CD4-positive, alpha-beta T cell treated with Interferon alpha-2 for 1 hour (primary cell): ENCODE data around the gene MSX2.

Experiments used
- DNase-seq, 2 donors: peaks; one replicate each; pipeline ENCODE4 v3.0.0-alpha.2; 2020 to 2022

MSX2 gene

DNA sequence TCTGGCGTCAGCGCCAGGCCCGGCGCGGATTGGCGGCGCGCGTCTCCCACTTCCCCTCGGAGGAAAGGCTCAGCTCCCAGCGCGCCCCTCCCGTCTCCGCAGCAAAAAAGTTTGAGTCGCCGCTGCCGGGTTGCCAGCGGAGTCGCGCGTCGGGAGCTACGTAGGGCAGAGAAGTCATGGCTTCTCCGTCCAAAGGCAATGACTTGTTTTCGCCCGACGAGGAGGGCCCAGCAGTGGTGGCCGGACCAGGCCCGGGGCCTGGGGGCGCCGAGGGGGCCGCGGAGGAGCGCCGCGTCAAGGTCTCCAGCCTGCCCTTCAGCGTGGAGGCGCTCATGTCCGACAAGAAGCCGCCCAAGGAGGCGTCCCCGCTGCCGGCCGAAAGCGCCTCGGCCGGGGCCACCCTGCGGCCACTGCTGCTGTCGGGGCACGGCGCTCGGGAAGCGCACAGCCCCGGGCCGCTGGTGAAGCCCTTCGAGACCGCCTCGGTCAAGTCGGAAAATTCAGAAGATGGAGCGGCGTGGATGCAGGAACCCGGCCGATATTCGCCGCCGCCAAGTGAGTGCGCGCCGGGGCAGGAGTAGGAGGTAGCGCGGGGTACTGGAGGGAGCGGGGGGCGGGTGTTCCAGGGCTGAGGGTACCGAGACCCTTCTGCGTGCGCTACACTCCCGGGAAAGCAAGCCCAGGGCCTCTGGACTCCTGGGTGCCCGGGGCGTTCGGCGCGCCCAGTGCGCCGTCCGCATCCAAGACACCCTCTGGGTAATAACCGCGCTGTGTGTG, at the start of gene MSX2:
Gene MSX2 (plus strand): TSS at position 99 of the 777 bp plus-strand sequence. CDS start 78 bp downstream, at position 177.
- DNase-seq: peak in 1 of 2 donors; percentile 30

DNA sequence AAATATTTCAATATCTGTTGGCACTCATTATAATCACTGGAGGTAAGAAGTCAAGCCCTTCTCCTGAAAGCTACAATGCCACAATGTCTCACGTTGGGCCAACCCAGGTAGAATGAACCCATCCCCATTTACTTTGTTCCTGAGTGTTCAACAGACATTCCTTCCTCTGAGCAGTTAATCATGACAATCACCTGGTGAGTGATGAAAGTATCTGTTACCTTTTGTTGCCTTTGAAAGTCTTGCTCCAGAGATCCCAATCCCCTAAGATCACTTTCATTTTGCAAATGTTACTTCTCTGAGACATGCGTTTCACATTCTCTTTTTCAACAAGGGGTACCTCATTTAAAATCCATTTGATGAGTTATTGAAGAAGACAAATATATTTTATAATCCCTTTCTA, 49.3 kb upstream of the MSX2 start:
- DNase-seq: no peak

DNA sequence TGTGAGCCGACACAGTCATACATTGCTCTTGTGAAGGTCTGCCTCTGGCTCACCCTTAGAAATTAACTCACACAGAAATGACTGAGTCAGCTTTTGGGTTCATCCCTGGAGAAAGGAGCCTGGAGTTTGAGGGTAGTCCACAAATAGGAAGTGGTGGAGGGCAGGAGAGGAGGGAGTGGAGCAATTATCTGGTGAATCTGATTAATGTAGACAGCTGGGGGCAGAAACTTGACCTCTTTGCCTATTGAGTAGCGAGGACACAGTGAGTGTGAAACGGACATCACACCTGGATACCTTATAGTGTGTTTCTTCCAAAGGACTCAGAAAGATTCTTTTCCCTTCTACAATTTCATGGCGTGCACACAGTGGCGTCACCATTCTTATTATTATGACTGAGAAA, 48.5 kb upstream of the MSX2 start:
- DNase-seq: no peak

DNA sequence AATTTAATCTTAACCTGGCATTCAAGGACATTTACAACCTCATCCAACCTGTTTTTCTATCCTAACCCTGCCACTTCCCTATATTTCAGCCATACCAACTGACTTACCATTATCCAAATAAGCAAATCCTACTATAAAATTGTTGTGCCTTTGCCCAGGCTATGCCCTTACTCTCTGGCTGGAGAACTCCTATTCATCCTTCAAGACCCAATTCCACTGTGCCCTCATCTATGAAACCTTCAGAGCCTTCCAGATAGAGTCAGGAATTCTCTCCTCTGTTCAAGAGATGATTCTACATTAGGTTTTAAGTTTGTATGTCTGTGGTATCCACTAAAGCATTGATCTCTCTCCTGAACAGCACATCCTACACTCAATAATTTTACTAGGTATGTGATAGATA, 46.3 kb upstream of the MSX2 start:
- no peak for DNase-seq

DNA sequence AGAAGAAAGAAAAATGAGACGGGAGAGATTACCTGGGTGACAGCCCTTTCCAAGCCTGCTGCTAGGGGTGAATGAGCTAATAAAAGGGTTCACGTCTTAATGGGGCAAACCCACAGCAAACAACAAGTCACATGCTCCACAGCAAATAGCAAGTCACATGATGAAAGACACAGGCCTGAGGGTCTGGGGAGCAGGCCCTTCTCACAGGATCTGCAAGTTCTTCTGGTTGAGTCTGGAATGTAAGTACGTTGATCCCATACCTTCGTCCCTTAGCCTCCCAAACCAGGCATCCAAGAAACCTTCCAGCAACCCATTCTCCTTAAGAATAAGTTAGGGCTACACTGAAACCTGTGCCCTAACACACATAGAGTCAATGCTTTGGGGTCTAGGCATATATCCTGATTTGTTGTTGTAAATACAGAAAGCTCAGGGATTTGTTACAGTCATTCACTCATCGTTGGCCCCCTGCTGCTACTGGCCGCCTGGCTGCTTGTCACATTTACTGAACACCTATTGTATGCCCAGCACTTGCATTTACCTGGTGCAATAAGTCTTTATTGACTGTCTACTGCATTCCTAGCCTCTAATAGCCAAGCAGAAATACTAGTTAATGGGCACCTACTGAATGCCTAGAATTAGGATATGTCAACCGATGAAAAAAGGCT, 43.3 kb upstream of the MSX2 start:
- DNase-seq: no peak

DNA sequence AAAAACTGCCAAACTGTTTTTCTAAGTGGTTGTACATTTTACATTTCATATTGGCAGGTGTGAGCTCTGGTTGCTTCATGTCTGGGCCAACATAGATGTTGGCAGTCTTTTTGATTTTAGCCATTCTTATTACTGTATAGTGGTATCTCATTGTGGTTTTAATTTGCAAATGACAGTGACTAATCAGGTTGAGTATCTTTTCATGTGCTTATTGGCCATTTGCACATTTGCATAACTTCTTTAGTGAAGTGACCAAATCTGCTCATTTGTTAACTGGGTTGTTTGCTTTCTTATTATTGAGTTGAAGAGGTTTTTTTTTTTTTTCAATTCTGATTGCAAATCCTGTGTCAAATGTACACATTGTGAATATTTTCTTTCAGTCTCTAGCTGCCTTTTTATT, 36.9 kb upstream of the MSX2 start:
- DNase-seq: no peak

DNA sequence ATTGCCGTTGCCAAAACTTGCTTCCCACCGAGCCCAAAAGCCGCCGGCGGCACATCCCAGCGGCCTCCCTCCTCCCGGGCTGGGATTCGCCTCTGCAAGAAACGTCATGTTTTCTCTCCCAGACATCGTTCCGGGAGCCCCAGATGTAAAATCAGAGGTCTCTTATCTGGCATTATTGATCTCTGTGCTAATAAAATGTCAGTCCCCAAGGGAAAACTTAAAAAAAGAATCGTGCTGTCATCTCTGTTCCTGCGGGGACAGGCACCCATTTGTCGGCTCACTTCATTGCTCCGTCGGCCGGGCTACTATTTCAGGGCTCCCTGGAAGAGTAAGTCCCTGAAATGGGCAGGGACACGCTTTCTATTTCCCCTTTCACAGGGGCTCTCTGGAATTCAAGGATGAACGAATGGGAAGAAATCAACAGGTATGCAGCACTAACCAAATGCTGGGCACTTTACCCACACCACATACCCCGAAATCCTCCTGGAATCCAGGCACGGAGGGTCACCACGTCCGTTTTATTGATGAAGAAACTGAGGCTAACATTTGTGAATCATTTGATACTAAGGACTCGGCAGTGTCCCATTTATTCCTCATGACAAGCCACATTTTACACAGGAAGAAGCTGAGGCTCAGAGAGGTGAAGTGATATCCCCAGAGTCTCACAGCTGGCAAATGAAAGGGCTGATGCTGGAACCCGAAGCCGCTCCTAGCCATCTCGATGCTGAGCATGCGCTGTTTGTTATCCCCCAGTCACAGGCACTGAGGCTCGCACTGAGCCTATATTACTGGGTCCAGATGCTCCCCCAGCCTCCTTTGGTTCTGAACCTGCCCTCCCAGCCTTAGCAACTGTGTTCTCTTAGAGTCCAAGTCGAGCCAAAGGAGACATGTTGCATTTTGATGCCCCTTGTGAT, 35.7 kb upstream of the MSX2 start:
- DNase-seq: no peak

DNA sequence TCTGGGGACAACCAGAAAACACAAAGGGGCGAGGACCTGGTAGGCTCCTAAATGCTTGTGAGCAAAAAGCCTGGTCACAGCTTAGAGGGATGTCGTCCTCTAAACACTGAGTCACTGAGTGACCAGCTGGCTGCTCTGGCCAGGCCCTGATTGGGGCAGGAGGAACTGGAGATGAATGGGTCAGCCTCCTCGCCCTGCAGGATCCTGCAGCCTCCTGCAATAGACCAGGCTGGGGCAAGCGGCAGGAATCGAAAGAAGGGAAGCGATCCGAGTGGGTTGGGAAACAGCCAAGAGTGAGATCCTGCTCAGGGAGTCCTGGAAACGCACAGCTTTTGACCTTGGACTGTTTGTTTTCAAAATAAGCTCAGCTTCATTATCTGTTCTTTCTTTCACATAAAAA, 34.1 kb upstream of the MSX2 start:
- DNase-seq: no peak

DNA sequence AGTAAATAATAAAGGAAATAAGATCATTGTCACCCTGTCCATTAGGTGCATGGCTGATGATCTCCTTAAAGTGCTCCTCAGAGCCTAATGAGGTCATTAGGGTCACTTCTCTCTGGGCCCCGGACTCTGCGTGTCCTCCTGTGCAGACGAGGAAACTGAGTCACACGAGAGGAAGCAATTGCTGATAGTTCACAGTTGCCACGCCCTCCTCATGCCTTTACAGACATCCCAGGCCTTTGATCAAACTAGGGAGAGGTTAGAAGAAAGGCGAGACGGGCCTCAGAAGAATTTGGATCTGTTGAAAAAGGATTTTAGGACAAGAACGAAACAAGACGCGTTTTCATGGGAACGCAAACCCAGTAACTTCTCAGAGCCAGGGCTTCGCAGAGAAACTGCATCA, 32.0 kb upstream of the MSX2 start:
- no peak for DNase-seq

DNA sequence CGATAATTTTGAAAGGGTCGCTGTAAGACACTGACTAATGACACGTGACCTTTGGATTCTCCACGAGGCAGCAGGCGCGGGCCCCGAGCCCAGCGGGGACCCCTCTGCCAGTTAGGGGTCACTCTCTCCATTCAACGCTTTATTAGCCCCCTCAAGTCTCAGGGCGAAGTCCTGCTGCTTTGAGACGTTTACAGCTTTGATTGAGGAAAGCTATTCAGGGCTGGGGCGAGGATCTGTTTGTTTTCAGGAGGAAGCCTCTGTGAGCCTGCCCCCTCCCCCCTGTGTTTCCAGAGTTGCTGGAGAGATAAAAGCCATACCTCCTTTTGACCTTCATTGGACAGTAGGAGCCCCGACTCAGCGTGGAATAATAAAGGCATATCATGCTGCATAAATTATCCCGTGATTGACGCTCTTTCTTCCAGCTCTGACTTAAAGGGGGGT, 31.4 kb upstream of the MSX2 start:
- no peak for DNase-seq

DNA sequence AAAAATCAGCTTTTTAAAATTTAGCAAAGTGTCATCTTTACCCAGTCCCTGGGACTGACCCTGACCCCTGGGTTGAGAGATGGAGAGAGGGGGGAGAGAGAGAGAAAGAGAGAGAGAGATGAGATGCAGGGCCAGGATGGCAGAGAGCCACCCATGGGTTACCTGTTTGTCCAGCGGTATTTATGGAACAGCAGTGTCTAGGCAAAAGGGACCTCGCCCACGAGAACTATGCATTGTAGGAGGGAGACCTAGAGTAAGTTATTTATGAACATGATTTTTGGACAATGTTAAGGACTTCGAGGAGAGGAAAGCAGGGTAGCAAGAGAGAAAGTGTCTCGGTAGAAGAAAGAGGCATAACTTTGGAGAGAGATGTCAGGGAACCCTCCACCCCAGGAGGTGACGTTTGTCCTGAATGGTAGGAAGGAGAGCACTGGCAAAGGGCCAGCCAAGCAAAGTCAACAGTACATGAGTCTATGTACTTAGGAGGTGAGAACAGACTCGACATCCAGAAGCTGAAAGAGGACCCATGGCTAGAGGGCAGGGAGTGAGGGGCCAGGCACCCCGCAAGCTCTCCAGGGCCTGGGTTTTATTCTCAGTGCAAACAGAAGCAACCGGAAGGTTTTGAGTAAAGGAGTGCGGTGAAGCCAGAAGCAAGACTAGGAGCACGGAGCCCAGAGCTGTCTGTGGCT, 30.5 kb upstream of the MSX2 start:
- no peak for DNase-seq

DNA sequence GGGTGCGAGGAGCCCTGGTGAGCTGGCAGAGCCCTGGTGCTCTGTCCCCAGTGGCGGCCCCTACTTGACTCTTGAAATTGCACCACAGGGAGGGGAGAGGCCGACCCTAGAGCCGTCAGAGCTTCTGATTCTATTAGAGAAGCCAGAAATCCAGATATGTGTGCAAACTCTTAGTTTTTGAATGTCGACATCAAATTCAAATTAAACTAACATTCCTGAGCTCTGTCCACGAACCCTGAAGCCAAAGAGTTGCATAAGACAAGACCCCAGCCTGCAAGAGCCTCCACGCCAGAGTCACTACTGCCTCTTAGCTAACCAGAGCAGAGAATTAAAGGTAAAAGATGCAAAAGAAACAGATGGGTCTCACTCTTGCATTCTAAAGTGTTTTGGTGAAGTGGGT, 29.8 kb upstream of the MSX2 start:
- DNase-seq: no peak

DNA sequence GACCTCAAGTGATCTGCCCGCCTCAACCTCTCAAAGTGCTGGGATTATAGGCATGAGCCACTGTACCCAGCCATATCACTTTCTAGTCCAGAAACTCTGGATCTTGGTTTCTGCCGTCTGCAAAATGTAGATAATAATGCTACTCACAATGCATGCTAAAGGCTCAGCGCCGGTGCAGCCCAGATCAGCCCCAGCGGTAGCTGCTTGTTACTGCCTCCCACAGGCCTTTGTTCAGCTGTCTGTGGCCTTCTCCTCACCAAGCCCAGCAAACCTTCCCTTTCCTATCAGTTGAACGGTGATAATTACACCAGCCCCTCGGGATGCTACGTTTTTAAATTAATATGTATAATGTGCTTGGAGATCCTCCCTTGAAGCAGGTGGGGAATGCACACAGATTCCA, 26.2 kb upstream of the MSX2 start:
- DNase-seq: no peak

DNA sequence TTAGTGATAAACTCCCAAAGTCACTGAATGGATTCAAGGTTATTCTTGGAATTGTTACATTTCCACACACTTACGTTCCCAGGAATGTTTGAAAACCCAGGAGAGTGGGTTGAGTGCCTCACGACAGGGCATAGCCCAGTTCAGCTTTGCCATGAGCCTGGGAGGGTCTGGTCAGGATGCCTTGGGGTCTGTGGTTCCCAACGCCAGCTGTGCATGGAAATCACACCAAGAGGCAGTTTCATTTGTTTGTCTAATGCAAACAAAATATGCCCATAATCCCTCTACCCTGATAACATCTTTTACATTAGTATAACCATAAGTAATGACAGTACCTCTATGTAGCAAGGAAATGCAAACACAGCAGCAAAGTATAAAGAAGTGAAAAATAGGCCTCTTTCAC, 25.3 kb upstream of the MSX2 start:
- DNase-seq: no peak

DNA sequence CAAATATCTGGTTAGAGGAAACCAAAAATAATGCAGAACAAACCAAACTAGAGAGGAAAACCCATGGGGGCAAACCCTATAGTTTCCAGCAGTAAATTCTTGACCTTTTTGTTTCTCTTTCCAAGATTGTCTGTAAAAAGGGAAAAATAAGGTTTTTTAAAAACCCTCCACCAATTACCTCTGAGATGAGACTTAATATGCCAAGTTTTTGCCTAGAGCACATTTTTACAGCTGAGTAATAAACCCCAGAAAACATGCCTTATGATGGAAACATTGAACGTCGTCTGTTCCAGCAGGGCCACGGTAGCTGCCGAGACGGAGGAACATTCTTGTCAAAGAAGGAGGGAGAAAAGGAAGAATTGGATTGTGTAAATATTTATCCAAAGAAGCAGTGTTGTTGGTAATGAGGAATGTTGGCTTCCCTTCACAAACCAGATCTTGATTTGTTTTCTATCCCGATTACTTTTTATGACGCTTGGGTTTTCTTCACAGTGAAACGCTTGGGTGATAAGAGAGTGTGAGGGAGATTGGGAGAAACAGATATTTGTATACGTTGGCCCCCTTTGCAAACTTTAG, 17.3 kb upstream of the MSX2 start:
- DNase-seq: no peak

DNA sequence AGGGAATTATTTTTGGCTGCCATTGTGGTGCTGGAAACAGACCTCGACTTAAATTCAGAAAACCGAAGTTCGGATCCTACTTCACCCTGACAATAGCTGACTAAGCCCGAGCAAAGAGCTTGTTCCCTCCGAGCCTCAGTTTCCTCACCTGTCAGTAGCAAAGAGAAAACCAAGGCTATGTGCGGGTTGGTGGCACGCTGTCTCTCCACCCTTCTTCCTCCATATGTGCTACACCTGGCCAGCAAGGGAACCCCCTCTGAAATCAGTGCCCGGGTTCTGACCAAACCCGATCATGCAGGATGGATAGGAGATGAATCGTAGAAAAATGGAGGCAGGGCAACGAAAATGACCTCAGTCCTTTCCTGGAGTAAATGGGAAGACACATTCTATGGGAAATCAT, 16.7 kb upstream of the MSX2 start:
- no peak for DNase-seq

DNA sequence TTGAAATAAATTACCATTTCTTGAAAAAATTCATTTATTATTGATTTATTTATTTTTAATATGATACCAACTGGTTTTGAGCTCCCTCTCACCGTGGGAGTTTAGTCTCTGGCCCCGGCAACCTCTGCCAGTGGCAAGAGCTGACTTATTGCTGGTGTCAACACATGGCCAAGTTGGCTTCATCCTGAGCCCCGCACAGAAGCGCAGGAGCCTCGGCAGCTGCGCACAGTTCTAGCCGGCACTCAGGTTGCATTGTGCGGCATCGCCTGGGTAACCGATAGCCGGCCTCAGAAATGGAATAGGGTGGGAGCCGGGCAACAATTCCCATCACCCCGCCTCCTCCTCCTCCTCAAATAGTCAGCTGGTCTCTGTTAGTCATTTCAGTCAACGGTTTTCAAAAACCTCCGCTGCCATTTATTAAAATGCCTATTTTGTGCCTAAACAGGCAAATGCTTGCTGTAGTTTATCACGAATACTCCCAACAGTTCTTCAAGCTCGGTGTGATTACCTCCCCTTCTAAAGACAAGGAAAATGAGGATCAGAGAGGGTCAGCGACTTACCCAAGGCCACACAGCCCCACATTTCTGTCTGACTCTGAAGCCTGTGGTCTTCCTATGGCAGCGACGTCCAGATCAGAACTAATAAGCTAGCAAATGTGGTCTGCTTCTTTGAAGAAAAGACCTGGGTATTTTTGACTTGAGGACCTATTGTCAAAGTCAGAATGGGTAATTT, 15.7 kb upstream of the MSX2 start:
- DNase-seq: no peak

DNA sequence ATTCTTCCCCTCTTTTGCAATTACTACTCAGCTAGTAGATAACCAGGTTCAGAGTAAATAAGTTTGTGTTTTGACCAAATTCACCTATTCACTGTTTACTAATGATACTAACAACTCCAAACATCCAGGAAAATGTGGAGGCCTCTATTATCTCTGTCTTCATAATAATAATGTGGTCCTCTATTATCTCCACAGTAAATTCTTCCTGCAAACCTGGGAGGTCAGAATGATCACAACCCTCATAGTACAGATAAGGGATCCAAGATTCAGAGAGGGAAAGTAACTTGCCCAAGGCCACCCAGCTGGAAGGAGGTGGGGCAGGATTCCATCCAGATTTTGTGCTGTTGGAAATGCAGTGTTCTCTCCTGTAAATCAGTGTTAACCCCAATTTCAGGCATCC, 9.6 kb upstream of the MSX2 start:
- DNase-seq: no peak

DNA sequence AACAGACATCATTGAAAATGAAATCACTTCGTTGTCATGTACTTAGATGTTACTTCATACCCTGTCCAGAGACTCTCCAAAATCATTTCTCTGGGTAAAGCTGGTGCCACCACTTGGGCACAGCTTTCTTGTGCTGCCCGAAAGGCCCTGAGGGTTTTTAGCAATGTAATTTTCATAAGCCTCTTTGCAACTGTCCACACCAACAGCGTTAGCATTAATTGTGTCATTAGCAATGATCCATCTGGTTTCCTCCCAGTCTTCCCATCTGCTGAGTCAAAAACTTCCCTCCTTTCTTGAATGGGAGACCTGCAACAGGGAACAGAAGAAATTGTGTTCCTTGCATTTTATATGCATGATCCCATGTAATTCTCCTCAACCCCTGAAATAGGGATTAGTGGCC, 8.6 kb upstream of the MSX2 start:
- no peak for DNase-seq

DNA sequence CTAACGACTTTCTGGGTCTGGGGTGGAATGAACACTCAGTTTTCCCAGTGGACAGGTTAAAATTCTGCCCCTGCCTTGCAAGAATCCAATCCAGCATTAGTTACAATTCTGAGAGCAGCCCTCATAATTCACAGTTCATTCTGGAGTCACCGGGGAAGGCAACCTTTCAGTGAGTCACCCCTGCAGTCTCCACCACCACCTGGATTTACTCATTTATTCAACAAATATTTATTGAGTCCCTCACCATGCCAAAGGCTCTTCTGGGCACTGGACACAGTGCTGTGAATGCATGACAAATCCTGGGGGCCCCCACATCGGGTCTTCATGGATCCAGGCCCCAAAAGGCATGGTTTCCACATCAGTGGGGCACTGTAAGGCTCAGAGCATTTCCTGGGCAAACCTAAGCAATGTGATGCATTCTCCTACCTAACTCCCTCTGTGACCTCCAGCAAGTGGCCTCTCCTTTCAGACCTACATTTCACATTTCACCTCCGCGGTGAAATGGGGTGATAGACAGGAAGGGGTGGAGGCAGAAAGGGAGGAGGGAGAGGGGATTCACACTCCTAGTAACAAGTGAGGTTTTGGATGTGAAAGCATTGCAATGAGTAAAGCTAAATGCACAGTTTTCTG, 6.4 kb upstream of the MSX2 start:
- DNase-seq: no peak

DNA sequence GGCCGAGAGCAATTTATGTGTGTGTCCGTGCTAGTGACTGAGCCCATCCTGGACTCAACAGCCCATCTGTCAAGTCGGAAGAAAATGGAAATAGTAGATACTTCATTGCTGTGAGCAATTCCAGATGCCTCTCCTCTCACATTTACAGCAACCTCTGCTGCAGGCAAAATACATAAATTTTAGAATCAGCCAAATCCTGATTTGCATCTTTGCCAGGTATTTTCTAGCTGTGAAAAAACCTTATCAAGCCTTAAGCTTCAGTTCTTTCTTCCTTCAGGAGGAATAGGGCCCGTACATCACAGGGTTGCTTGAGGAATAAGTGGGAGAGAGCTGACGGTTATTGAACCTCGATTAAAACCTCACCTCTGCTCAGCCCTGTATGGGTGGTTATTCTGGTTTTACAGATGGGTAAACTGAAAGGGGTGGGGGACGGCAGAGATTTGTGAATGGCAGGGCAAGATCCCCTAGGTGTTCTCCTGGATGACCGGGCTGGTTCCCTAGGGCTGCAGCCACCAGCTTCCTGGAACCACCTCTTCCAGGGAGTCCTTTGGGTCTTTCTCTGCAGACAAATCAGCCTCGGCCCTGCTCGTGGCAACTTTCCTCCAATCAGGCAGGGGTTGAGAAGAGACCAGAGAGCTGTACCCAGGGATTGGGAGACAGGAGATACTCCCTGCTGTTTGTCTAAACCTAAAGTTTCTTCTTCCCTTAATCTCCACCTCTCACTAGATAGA, 5.3 kb upstream of the MSX2 start:
- DNase-seq: no peak
